Measurements from ENCODE around the gene CRYM.
"Not testable (repeated sequence)": the region's sequence is repeated elsewhere in the genome, so short reads cannot be mapped to it uniquely, and the experiment has no call there.

The CRYM gene

DNA sequence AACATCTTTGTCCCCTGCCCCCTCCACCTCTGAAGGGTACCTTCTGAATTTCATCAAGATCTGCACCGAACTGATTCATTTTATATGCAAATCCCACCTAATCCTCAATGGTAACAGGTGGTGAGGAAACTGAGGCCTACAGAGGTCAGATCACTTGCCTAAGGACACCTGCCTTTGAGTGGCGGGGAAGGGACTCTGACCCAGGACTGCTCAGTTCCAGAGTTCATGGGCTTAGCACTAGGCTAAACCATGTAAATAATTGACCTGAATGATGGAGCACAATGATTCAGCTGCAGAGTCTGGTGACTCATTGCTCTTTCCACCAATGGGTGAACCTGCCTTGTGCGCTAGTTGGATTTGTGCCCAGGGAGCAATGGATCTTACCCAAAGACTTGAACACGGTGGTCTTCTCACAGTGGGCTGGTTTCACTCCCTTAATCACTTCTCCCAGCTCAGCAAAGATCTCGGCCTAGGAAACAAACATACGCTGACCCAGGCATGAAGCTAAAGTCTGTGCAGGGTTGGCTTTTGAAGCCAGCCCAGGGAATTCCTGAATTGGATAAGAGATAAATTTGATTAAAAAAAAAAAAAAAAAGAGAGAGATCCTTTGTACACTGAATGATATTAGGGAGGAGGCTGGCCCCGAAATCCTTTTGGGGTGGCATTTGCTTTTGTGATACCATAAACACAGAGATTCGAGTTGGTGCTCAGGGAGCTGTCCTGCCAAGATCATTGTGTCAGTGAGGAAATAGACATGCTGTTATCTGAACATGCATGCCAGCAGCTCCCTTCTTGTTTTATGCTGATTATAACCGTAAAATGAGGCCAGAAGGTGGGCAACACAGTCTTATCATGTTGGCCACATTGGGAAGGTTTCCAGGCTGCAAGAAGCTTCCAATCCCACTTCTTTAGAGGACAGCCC lies 17.0 kb downstream of the CRYM start:
- H3K4me1 ChIP-seq (ENCODE audit: control insufficient read depth, low read depth, low read length): no peaks in the 10 kb centered on the region
- no peaks in the 10 kb centered on the region for H3K27me3 ChIP-seq (ENCODE audit: control insufficient read depth, insufficient read depth, low read length)
- no peak overlapping the region for H3K27ac ChIP-seq (ENCODE audit: low read length)
- H3K4me3 ChIP-seq (ENCODE audit: low read length): no peak overlapping the region
- H3K9me3 ChIP-seq (ENCODE audit: control insufficient read depth, low read depth, low read length): no peaks in the 10 kb centered on the region
- H3K9ac ChIP-seq (ENCODE audit: low read length): no peak overlapping the region
- H3K36me3 ChIP-seq (ENCODE audit: control insufficient read depth, low read depth, low read length): no peaks in the 10 kb centered on the region

DNA sequence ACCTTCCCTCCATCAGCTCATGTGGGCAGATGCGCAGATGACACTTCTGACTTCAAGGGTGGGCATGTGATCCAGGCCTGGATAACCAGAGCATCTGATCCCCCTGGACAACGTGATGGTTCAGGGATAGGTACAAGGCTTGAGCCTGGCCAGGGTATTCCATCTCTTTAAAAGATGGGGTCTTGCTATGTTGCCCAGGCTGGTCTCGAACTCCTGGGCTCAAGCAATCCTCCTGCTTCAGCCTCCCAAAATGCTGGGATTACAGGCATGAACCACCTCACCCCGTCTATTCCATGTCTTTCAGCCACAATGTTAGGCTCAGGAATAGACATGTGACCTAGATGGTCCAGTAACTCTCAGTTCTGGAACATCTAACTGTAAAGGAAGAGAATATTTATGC lies 20.8 kb downstream of the CRYM start:
- Histone ChIP-seq H3K9me3 (ENCODE audit: control insufficient read depth, low read depth, low read length) (no peaks in the 10 kb centered on the region), H3K27me3 (ENCODE audit: control insufficient read depth, insufficient read depth, low read length) (no peaks in the 10 kb centered on the region), H3K36me3 (ENCODE audit: control insufficient read depth, low read depth, low read length) (no peaks in the 10 kb centered on the region), H3K9ac (ENCODE audit: low read length) (no peak overlapping the region), H3K4me1 (ENCODE audit: control insufficient read depth, low read depth, low read length) (no peaks in the 10 kb centered on the region), H3K4me3 (ENCODE audit: low read length) (no peak overlapping the region), H3K27ac (ENCODE audit: low read length) (no peak overlapping the region)

DNA sequence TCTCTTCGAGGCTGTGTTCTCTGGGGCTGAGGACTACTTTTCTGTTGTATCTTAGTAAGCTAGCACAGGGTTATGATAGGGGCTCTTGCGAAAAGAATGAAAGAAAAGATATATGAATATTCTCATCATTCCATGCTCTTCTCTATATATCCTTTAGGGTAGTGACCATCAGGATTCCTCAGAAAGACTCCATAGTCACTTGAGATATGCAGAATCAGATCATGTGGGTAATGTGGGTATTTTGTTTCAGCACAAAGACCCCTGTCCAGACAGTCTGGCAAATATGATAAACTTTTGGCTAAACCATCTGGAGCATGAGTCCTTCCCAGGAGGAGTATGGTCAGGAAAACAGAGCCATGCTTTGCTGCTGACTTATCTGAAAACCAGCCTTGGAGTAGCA lies 21.5 kb downstream of the CRYM start:
- no peaks in the 10 kb centered on the region for H3K36me3 ChIP-seq (ENCODE audit: control insufficient read depth, low read depth, low read length)
- no peaks in the 10 kb centered on the region for H3K4me1 ChIP-seq (ENCODE audit: control insufficient read depth, low read depth, low read length)
- H3K9me3 ChIP-seq (ENCODE audit: control insufficient read depth, low read depth, low read length): no peaks in the 10 kb centered on the region
- H3K4me3 ChIP-seq (ENCODE audit: low read length): no peak overlapping the region
- no peak overlapping the region for H3K27ac ChIP-seq (ENCODE audit: low read length)
- no peak overlapping the region for H3K9ac ChIP-seq (ENCODE audit: low read length)
- no peaks in the 10 kb centered on the region for H3K27me3 ChIP-seq (ENCODE audit: control insufficient read depth, insufficient read depth, low read length)

DNA sequence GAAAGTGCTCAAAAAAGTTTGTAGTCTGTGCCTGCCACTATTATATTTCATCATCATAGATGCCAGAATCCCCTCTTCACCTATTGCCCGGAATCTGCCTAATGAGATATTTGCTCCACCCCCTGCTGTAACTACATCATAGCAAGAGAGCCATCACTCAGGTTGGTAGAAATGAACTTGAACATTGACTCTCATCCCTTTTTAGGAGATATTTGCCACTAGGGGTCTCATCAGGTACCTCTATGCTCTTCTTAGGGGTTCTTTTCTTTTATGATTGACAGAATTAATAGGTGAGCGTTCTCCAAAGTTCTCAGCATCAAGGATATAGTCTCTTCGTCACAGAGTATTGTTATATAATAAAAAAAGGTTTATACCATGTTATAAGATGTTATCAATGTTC lies 24.6 kb downstream of the CRYM start:
- H3K4me3 ChIP-seq (ENCODE audit: low read length): no peak overlapping the region
- no peaks in the 10 kb centered on the region for H3K9me3 ChIP-seq (ENCODE audit: control insufficient read depth, low read depth, low read length)
- no peaks in the 10 kb centered on the region for H3K27me3 ChIP-seq (ENCODE audit: control insufficient read depth, insufficient read depth, low read length)
- no peak overlapping the region for H3K27ac ChIP-seq (ENCODE audit: low read length)
- H3K9ac ChIP-seq (ENCODE audit: low read length): no peak overlapping the region
- no peaks in the 10 kb centered on the region for H3K4me1 ChIP-seq (ENCODE audit: control insufficient read depth, low read depth, low read length)
- no peaks in the 10 kb centered on the region for H3K36me3 ChIP-seq (ENCODE audit: control insufficient read depth, low read depth, low read length)

DNA sequence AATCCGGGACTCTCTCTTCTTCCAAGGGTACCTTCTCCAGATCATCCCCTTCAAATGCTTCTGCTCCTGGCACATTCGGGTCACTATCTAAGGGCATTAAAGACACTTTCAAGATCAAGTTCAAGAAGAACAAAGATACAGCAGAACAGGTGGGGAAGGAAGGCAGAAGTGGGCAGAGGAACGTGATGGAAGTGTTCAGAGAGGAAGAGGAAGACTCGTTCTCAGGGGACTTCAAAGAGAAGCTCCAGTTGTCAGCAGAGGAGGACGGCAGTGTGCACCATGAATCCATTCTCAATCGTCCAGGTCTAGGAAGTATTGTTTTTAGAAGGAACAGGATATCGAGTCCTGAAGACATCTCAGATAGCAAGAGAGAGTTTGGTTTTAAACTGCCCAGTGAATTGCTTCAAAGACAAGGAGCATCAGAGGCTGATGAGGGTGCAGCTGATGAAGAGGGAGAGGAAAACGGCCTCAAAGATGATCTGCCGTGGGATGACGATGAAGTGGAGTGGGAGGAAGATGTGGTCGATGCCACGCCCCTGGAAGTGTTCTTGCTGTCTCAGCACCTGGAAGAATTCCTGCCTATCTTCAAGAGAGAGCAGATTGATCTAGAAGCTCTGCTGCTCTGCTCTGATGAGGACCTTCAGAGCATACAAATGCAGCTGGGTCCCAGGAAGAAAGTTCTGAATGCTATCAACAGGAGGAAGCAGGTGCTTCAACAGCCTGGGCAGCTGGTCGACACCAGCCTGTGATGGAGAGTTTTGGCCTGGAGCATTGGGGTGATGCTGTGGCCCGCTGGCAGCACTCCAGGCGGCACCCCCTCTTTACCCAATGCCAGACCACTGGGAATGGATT lies 27.8 kb downstream of the CRYM start:
- H3K36me3 ChIP-seq (ENCODE audit: control insufficient read depth, low read depth, low read length): no peaks in the 10 kb centered on the region
- H3K27me3 ChIP-seq (ENCODE audit: control insufficient read depth, insufficient read depth, low read length): no peaks in the 10 kb centered on the region
- H3K4me3 ChIP-seq (ENCODE audit: low read length): no peak overlapping the region
- no peak overlapping the region for H3K9ac ChIP-seq (ENCODE audit: low read length)
- peaks cover 3% of the 10 kb centered on the region for H3K4me1 ChIP-seq (ENCODE audit: control insufficient read depth, low read depth, low read length)
- no peaks in the 10 kb centered on the region for H3K9me3 ChIP-seq (ENCODE audit: control insufficient read depth, low read depth, low read length)
- no peak overlapping the region for H3K27ac ChIP-seq (ENCODE audit: low read length)

DNA sequence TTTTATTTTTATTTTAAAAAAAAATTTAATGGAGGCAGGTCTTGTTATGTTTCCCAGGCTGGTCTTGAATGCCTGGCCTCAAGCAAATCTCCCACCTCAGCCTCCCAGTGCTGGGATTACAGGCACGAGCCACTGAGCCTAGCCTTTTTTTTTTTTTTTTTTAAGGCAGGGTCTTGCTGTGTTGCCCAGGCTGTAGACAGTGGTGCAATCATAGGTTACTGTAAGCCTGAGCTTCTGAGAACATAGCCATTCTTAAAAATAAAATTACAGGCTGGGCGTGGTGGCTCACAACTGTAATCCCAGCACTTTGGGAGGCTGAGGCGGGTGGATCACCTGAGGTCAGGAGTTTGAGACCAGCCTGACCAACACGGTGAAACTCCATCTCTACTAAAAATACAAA lies 29.9 kb downstream of the CRYM start:
- not testable (repeated sequence) for H3K9me3 ChIP-seq (ENCODE audit: control insufficient read depth, low read depth, low read length); H3K36me3 ChIP-seq (ENCODE audit: control insufficient read depth, low read depth, low read length); H3K27me3 ChIP-seq (ENCODE audit: control insufficient read depth, insufficient read depth, low read length); H3K9ac ChIP-seq (ENCODE audit: low read length); H3K27ac ChIP-seq (ENCODE audit: low read length); H3K4me1 ChIP-seq (ENCODE audit: control insufficient read depth, low read depth, low read length); H3K4me3 ChIP-seq (ENCODE audit: low read length)

DNA sequence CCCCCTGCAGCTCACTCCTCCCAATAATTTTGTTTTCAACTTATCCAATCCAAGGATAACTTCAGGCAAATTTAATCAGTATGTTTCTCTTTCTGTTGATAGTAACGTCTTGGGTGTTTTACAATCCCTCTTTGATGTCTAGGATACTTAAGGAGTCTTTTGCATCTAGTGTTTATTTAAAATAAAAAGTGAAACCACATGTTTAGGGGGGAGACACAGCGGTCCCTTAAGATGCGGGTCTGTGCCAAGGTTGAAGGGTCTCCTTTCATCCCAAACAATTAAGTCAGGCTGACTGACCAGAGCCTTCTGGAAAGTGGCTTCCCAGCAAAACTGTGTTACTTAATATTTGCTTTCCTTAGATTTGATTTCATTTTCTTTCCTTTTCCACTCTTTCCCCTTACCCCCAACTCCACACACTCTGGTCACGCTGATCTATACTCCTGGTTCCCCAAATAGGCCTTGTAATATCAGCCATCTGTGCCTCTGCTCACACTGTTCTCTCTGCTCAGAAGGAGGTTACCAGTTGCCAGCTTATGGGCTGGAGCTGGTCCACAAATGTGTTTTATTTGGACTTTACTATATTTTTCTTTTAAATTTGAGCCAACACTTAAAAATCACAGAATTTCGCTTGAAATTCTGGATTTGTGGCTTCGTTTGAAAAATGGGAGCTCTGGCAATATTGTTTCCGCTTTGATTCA lies 33.4 kb downstream of the CRYM start:
- no peak overlapping the region for H3K9ac ChIP-seq (ENCODE audit: low read length)
- no peak overlapping the region for H3K27ac ChIP-seq (ENCODE audit: low read length)
- no peak overlapping the region for H3K4me3 ChIP-seq (ENCODE audit: low read length)
- H3K9me3 ChIP-seq (ENCODE audit: control insufficient read depth, low read depth, low read length): no peaks in the 10 kb centered on the region
- H3K4me1 ChIP-seq (ENCODE audit: control insufficient read depth, low read depth, low read length): peaks cover 3% of the 10 kb centered on the region
- no peaks in the 10 kb centered on the region for H3K36me3 ChIP-seq (ENCODE audit: control insufficient read depth, low read depth, low read length)
- H3K27me3 ChIP-seq (ENCODE audit: control insufficient read depth, insufficient read depth, low read length): no peaks in the 10 kb centered on the region

DNA sequence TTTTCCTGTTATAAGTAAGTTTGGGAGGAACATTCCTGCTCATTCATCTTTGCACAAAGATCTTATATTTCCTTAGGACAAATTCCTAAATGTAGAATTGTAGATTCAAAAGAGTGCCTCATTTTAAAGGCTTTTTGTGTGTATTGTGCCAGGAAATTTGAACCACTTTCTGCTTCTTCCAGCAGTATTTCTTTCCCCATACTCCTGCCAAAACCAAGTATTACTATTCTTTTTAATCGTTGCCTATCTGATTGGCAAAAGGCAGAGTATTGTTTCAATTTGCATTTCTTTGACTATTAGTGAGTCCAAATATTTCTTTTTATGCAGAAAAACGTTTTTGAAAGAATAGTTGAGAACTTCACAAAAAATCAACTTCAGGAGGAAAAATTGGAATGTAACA lies 35.3 kb downstream of the CRYM start:
- Histone ChIP-seq H3K36me3 (ENCODE audit: control insufficient read depth, low read depth, low read length) (no peaks in the 10 kb centered on the region), H3K27me3 (ENCODE audit: control insufficient read depth, insufficient read depth, low read length) (no peaks in the 10 kb centered on the region), H3K9ac (ENCODE audit: low read length) (no peak overlapping the region), H3K4me3 (ENCODE audit: low read length) (no peak overlapping the region), H3K27ac (ENCODE audit: low read length) (no peak overlapping the region), H3K4me1 (ENCODE audit: control insufficient read depth, low read depth, low read length) (peaks cover 3% of the 10 kb centered on the region), H3K9me3 (ENCODE audit: control insufficient read depth, low read depth, low read length) (no peaks in the 10 kb centered on the region)

DNA sequence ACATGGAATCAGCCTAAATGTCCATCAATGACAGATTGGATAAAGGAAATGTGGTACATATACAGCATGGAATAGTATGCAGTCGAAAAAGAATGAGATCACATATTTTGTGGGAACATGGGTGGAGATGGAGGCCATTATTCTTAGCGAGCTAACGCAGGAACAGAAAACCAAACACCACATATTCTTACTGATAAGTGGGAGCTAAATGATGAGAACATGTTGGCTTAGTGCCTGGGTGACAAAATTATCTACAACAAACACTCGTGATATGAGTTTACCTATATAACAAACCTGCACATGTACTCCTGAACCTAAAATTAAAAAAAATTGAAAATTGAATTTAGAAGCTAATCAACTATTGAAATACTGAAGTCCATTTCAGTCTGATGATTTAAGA lies 38.4 kb downstream of the CRYM start:
- H3K27ac ChIP-seq (ENCODE audit: low read length): no peak overlapping the region
- no peaks in the 10 kb centered on the region for H3K9me3 ChIP-seq (ENCODE audit: control insufficient read depth, low read depth, low read length)
- no peaks in the 10 kb centered on the region for H3K4me1 ChIP-seq (ENCODE audit: control insufficient read depth, low read depth, low read length)
- H3K27me3 ChIP-seq (ENCODE audit: control insufficient read depth, insufficient read depth, low read length): no peaks in the 10 kb centered on the region
- H3K9ac ChIP-seq (ENCODE audit: low read length): no peak overlapping the region
- H3K4me3 ChIP-seq (ENCODE audit: low read length): no peak overlapping the region
- H3K36me3 ChIP-seq (ENCODE audit: control insufficient read depth, low read depth, low read length): no peaks in the 10 kb centered on the region

DNA sequence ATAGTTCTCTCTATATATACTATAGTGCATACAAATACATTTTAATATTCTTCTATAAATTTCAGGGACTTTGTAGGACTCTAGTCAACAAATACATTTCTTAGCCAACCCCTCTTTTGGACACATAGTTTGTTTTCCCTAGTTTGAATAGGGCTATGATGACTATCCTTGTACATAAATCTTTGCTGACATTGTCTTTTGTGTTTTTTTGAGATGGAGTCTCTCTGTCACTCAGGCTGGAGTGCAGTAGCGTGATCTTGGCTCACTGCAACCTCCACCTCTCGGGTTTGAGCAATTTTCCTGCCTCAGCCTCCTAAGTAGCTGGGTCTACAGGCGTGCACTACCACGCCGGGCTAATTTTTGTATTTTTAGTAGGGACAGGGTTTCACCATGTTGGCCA lies 41.3 kb downstream of the CRYM start:
- Histone ChIP-seq H3K4me3 (ENCODE audit: low read length) (no peak overlapping the region), H3K4me1 (ENCODE audit: control insufficient read depth, low read depth, low read length) (no peaks in the 10 kb centered on the region), H3K9me3 (ENCODE audit: control insufficient read depth, low read depth, low read length) (no peaks in the 10 kb centered on the region), H3K9ac (ENCODE audit: low read length) (no peak overlapping the region), H3K36me3 (ENCODE audit: control insufficient read depth, low read depth, low read length) (no peaks in the 10 kb centered on the region), H3K27me3 (ENCODE audit: control insufficient read depth, insufficient read depth, low read length) (no peaks in the 10 kb centered on the region), H3K27ac (ENCODE audit: low read length) (no peak overlapping the region)

DNA sequence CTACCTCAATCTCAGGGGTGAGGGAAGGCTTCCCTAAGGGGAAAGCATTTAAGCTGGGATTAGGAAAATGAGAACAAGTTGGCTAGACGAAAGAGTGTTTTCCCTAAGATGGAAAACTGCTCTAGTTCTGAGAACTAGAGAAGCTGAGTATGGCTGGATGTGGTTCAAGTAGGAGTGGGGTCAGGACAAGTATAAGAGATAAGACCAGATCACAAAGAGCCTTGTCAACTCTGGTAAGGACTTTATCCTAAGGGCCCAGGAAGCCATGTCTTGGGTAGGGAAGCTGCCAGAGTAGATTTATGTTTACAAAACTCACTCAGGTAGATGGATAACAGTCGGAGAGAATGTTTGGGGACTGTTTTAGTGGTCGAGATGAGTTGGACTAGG lies 42.9 kb downstream of the CRYM start:
- no peak overlapping the region for H3K27ac ChIP-seq (ENCODE audit: low read length)
- H3K4me3 ChIP-seq (ENCODE audit: low read length): no peak overlapping the region
- H3K27me3 ChIP-seq (ENCODE audit: control insufficient read depth, insufficient read depth, low read length): no peaks in the 10 kb centered on the region
- H3K36me3 ChIP-seq (ENCODE audit: control insufficient read depth, low read depth, low read length): no peaks in the 10 kb centered on the region
- no peak overlapping the region for H3K9ac ChIP-seq (ENCODE audit: low read length)
- H3K4me1 ChIP-seq (ENCODE audit: control insufficient read depth, low read depth, low read length): no peaks in the 10 kb centered on the region
- no peaks in the 10 kb centered on the region for H3K9me3 ChIP-seq (ENCODE audit: control insufficient read depth, low read depth, low read length)

Measured in iPS-18a (cell line).